Spleen (tissue), 11 donors: ENCODE data around the gene TIPRL. TPM values are rescaled to one million over a fixed set of nuclear protein-coding genes. Genes with fewer than 3 reads are reported as not detected.

ENCODE experiments used
- DNase-seq: peaks from one replicate; pipeline ENCODE4 v3.0.0-alpha.2; 2020
- H3K27ac ChIP-seq, 8 donors: fragments of 200-600 bp; sonication (generic) in 7 of 8; 1 replicate in 4 of 8; 2 replicates in 4 of 8; pipeline versions ENCODE4 v1.5.0 to v1.8.0; 2016 to 2021; ENCODE audit warnings: inconsistent platforms in 4 of 8, mild to moderate bottlenecking in 4 of 8, moderate library complexity in 1 of 8
- H3K27me3 ChIP-seq, 7 donors: fragments of 200-600 bp; sonication (generic) in 6 of 7; replicated peaks in 1 of 7; 1 replicate in 4 of 7; 2 replicates in 3 of 7; pipeline versions ENCODE4 v1.5.0 to v1.8.0; 2016 to 2021; ENCODE audit warnings: inconsistent platforms in 3 of 7, mild to moderate bottlenecking in 1 of 7
- H3K36me3 ChIP-seq, 6 donors: fragments of 200-600 bp; sonication (generic) in 5 of 6; 1 replicate in 4 of 6; 2 replicates in 2 of 6; pipeline versions ENCODE4 v1.5.0 to v1.8.0; 2016 to 2021; ENCODE audit warnings: inconsistent platforms in 2 of 6
- H3K4me1 ChIP-seq, 6 donors: fragments of 200-600 bp; sonication (generic) in 5 of 6; 1 replicate in 3 of 6; 2 replicates in 3 of 6; pipeline versions ENCODE4 v1.5.0 to v1.8.0; 2016 to 2021; ENCODE audit warnings: inconsistent platforms in 3 of 6
- H3K4me3 ChIP-seq, 8 donors: fragments of 200-600 bp; sonication (generic) in 7 of 8; 1 replicate in 4 of 8; 2 replicates in 4 of 8; pipeline versions ENCODE4 v1.5.0 to v1.8.0; 2016 to 2021; ENCODE audit warnings: inconsistent platforms in 4 of 8, mild to moderate bottlenecking in 4 of 8, moderate library complexity in 2 of 8
- H3K9me3 ChIP-seq, 8 donors: fragments of 200-600 bp; sonication (generic) in 7 of 8; 1 replicate in 4 of 8; 2 replicates in 4 of 8; pipeline versions ENCODE4 v1.5.0 to v1.8.0; 2016 to 2021; ENCODE audit warnings: inconsistent platforms in 4 of 8
- POLR2A ChIP-seq, 3 donors: fragments of 450-650 bp; IDR thresholded peaks; one replicate each; pipeline ENCODE4 v1.5.1; 2017; ENCODE audit warnings: antibody characterized with exemption in 3 of 3, mild to moderate bottlenecking in 1 of 3
- POLR2AphosphoS5 ChIP-seq, 3 donors: sonication (generic); formaldehyde crosslinking; IDR thresholded peaks; one replicate each; pipeline ENCODE4 v1.5.1; 2017; ENCODE audit warnings: antibody characterized with exemption in 3 of 3
- WGBS, 5 donors: extraction: QIAGEN DNeasy Blood & Tissue Kit in 3 of 5; methylation state at CpG; one replicate each; pipeline versions ENCODE4 v1.1.5 to v1.1.7; 2013 to 2018; 5-methylcytosine and 5-hydroxymethylcytosine counted together
- intact Hi-C: fragments of 100-400 bp; cut with DNase I; formaldehyde crosslinking; loops from one replicate; pipeline ENCODE4 v1.15.0; 2023; ENCODE audit warnings: low total_unique reads
- polyA plus RNA-seq, 3 donors: library from polyadenylated mRNA; stranded (reverse); fragments of 200-250 nt; gene quantifications; one replicate each; pipeline ENCODE4 v1.2.1, GENCODE V29; 2013
- total RNA-seq, 7 donors: library from RNA; depleted of rRNA in 3 of 7; stranded (reverse); fragments of >200 nt in 3 of 7; fragmentation: NEBNext Ultra II Directional in 4 of 7; extraction: Animal tissue kit (Norgen Biotek cat#: 25700) in 4 of 7; gene quantifications; one replicate each; pipeline versions ENCODE4 v1.1.0 to v1.2.1, GENCODE V29; 2016 to 2021
- TF ChIP-seq, protein P1 (sequence below), 11 experiments: fragments of 200-600 bp in 7 of 11; fragments of 450-650 bp in 4 of 11; sonication (generic) in 4 of 11; IDR thresholded peaks in 8 of 11; conservative IDR thresholded peaks in 3 of 11; 1 replicate in 7 of 11; 2 replicates in 4 of 11; pipeline versions ENCODE4 v1.4.0 to v1.8.0; 2016 to 2021; ENCODE audit warnings: antibody characterized with exemption in 11 of 11, inconsistent platforms in 4 of 11, mild to moderate bottlenecking in 1 of 11
- donor health status: healthy with polysubstance abuse.
- donor health status: DM: no; HTN: no; CAD: no; lungs with moderate emphysema.
- donor health status: DM: no; HTN: no; CAD: no.
- donor health status: Bipolar disorder and iron deficiency.
- donor health status: healthy.
- donor health status: DM: no; HTN: no; CAD: no.
- donor health status: DM: yes; HTN: yes; CAD: no.

TIPRL gene
- total and polyA plus RNA-seq, 10 donors = 10.1 to 26.3 (median 17.5) TPM

DNA sequence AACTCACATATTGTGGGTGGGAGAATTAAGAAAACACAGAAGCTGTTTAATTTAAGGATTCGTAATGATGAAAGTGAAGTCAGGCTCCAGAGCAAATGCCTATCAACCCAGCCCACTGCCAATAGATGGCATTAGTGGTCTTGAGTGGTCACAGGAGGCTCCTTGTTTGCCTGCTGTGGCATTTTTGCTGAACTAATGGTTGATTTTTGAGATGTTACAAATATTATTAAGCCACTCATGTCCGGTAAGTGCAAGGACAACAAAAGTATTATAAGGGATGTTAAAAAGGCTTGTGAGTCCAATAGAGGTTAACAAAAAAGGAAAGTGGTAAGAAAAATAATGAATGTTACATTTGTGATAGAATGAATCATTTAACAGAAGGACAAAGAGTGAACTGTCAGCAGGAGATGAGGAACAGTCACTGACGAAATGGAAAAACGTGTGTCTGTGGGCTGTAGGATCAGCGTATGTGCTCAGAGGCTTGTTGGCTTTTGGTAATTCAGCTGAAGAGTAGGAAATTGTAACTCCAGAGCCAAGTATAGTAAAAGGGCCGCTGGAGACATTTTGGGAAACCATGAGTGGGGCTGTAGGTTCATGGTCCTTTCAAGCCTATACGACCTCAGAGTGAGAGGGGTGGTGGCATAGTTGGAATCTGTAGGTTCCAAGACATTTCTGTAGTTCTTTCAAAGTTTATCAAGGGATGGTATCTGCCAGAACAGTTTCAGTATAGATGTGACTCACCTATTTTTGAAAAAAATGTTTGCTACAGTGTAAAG is 58.3 kb downstream of the TIPRL start:
- intact Hi-C loops = no loop called here
- Histone ChIP-seq H3K27me3 (no peaks in the 10 kb centered on the region), H3K9me3 (no peaks in the 10 kb centered on the region), H3K4me1 (peaks cover 3 to 48% (median 12%) of the 10 kb centered on the region in 6 donors), H3K4me3 (no peak overlapping the region), H3K36me3 (peaks cover 4 to 100% (median 76%) of the 10 kb centered on the region in 6 donors), H3K27ac (no peak overlapping the region)
- no peak for TF ChIP-seq POLR2AphosphoS5 (IDR thresholded peaks at IDR 0.05)
- WGBS, 5 donors = 82 to 90% (median 86%) methylated on average over 7 of the region's 7 CpGs
- DNase-seq = no peak

DNA sequence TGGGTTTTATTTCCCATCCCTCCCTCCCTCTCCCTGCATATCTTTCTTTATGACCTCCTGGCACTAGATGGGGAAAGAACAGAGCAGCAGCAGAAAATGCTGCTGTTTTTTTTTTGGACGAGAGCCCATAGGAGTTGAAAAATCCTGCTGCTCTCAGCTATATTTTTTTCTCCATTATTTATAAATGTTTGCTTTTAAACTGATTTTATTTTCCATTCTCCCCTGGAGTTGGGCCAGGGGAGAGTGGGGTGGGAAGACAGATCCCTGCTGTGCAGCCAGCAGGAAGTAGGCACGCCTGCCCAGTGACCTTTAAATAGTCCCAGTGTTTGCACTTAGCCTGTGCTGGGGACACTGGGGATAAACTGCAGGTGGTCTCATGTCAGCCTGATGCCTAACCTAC is 64.4 kb downstream of the TIPRL start:
- H3K27me3 ChIP-seq = no peaks in the 10 kb centered on the region
- 50 to 74% (median 55%) methylated on average over 2 of the region's 2 CpGs for WGBS, 5 donors
- no peak overlapping the region for H3K4me3 ChIP-seq
- TF ChIP-seq, protein P1, sequence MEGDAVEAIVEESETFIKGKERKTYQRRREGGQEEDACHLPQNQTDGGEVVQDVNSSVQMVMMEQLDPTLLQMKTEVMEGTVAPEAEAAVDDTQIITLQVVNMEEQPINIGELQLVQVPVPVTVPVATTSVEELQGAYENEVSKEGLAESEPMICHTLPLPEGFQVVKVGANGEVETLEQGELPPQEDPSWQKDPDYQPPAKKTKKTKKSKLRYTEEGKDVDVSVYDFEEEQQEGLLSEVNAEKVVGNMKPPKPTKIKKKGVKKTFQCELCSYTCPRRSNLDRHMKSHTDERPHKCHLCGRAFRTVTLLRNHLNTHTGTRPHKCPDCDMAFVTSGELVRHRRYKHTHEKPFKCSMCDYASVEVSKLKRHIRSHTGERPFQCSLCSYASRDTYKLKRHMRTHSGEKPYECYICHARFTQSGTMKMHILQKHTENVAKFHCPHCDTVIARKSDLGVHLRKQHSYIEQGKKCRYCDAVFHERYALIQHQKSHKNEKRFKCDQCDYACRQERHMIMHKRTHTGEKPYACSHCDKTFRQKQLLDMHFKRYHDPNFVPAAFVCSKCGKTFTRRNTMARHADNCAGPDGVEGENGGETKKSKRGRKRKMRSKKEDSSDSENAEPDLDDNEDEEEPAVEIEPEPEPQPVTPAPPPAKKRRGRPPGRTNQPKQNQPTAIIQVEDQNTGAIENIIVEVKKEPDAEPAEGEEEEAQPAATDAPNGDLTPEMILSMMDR (IDR thresholded peaks at IDR 0.05 in 8 of 11, conservative IDR thresholded peaks at IDR 0.05 in 3 of 11) = no peak
- no peak for TF ChIP-seq POLR2A (IDR thresholded peaks at IDR 0.05)
- TF ChIP-seq POLR2AphosphoS5 (IDR thresholded peaks at IDR 0.05) = peak in 1 of 3 donors; percentile 51
- peaks cover 2 to 47% (median 23%) of the 10 kb centered on the region in 6 donors for H3K4me1 ChIP-seq
- DNase-seq = no peak
- H3K9me3 ChIP-seq = no peaks in the 10 kb centered on the region
- intact Hi-C loops = no loop called here
- peak overlapping the region in 5 of 8 donors; percentile 43 to 73 (median 70) for H3K27ac ChIP-seq
- peaks cover 4 to 100% (median 64%) of the 10 kb centered on the region in 6 donors for H3K36me3 ChIP-seq

DNA sequence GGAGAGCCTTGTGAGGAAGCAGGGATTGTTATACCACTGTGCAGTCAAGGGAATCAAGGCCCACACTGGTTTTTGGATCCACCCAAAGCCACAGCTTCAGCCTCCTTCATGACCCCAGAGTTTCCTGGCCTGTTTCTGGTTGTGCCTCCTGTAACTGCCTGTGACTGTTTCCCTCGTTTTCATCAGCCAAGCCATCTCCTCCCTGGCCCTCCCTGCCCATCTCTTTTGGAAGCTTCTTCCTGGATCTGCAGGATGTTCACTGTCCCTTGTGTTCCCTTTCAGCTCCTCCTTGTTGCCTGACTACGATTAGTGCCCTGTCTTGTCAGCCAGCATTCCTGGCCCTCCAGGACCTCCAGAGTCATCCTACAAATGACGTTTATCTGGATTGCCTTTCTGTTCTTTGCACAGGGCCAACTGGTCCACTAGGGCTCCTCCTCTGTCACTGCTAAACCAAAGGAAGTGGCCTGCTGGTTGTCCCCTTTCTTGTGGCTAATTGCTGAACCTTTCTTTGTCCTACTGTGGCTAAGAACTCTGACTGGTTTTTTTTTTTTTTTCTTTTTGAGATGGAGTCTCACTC is 65.0 kb downstream of the TIPRL start:
- Histone ChIP-seq H3K9me3 (no peaks in the 10 kb centered on the region), H3K36me3 (peaks cover 4 to 100% (median 62%) of the 10 kb centered on the region in 6 donors), H3K27me3 (no peaks in the 10 kb centered on the region), H3K27ac (peak overlapping the region in 5 of 8 donors; percentile 43 to 73 (median 70)), H3K4me1 (peaks cover 2 to 47% (median 23%) of the 10 kb centered on the region in 6 donors), H3K4me3 (no peak overlapping the region)
- DNase-seq = no peak
- intact Hi-C loops = no loop called here
- whole genome bisulfite sequencing, 5 donors = 51 to 69% (median 56%) methylated on average over 3 of the region's 3 CpGs
- TF ChIP-seq POLR2A (IDR thresholded peaks at IDR 0.05) (no peak), POLR2AphosphoS5 (IDR thresholded peaks at IDR 0.05) (no peak)
- TF ChIP-seq, protein P1 (IDR thresholded peaks at IDR 0.05 in 8 of 11, conservative IDR thresholded peaks at IDR 0.05 in 3 of 11) = no peak

DNA sequence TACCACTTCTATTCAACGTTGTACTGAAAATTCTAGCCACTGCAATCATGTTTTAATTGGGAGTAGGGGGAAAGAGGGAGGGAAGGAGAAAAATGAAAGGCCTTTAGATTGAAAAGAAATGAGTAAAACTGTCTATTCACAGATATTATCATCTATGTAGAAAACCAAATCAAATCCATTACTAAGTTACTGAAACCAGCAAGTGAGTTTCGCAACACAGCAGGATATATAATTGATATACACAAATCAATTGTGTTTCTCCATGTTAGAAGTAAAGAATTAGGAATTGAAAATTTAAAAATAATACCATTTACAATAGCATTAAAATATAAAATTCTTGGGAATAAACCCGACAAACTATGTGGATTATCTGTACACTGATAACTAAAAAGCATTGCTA is 66.3 kb downstream of the TIPRL start:
- H3K27me3 ChIP-seq = no peaks in the 10 kb centered on the region
- intact Hi-C loops = no loop called here
- peak overlapping the region in 3 of 8 donors; percentile 0 to 73 (median 71) for H3K27ac ChIP-seq
- no peak for DNase-seq
- H3K36me3 ChIP-seq = peaks cover 0 to 100% (median 56%) of the 10 kb centered on the region in 6 donors
- peaks cover 2 to 53% (median 23%) of the 10 kb centered on the region in 6 donors for H3K4me1 ChIP-seq
- H3K9me3 ChIP-seq = no peaks in the 10 kb centered on the region
- TF ChIP-seq POLR2AphosphoS5 (IDR thresholded peaks at IDR 0.05) (no peak), POLR2A (IDR thresholded peaks at IDR 0.05) (no peak)
- TF ChIP-seq, protein P1 (IDR thresholded peaks at IDR 0.05 in 8 of 11, conservative IDR thresholded peaks at IDR 0.05 in 3 of 11) = no peak
- no peak overlapping the region for H3K4me3 ChIP-seq
- 90 to 97% (median 93%) methylated on average over 3 of the region's 3 CpGs for WGBS, 5 donors
